ENCODE measurements around the gene COL18A1.

DNA sequence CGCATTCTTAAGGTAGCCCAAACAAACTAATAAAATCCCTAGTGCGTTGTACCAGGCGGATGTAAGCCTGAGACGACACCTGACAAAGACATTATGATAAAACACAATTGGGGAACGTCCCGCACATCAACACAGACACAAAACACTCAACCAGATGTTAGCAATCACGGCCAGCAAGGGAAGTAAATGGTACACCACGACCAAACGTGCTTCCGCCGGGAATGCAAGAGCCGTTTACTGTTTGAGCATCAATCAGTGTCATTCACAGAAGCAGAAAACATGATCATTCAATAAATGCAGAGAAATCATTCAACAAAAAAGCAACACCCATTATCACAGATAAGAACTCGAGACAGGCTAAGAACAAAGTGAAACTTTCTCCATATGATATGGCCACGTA is 49.4 kb upstream of the COL18A1 start:
- TF ChIP-seq GATA1 (IDR thresholded peaks at IDR 0.05; ENCODE audit: low read depth, low read length) (no peak), POLR2A (IDR thresholded peaks at IDR 0.05; ENCODE audit: low read length) (no peak)

All from erythroblast (primary cell).